ENCODE data around the gene PITPNM3. TPM values are rescaled to one million over a fixed set of nuclear protein-coding genes. Genes with fewer than 3 reads are reported as not detected.

PITPNM3 gene
- total RNA-seq, 4 donors from 2014 or later, result 4.0 to 10.9 (median 5.6) TPM

- H3K27ac ChIP-seq, result no peak overlapping the region
- TF ChIP-seq POLR2A (IDR thresholded peaks at IDR 0.05) (no peak), CTCF (IDR thresholded peaks at IDR 0.05) (no peak)
- no peaks in the 10 kb centered on the region for H3K27me3 ChIP-seq
- no peaks in the 10 kb centered on the region for H3K4me1 ChIP-seq
- no peak for DNase-seq
- intact Hi-C loops (cut with DNase I), result no loop called here
- 84 to 85% methylated on average over 6 of the region's 6 CpGs for WGBS, 2 donors
- H3K4me3 ChIP-seq (replicated peaks in 1 of 3), result no peak overlapping the region
- peaks cover 49 to 57% of the 10 kb centered on the region in 2 donors for H3K36me3 ChIP-seq
- no peaks in the 10 kb centered on the region for H3K9me3 ChIP-seq
Measured at GRCh38 chr17:6592173-6592572, 35.8 kb upstream of the PITPNM3 start.

- WGBS, 2 donors, result 78 to 89% methylated on average over 7 of the region's 7 CpGs
- Histone ChIP-seq H3K36me3 (peaks cover 54 to 60% of the 10 kb centered on the region in 2 donors), H3K9me3 (no peaks in the 10 kb centered on the region), H3K27me3 (no peaks in the 10 kb centered on the region), H3K27ac (no peak overlapping the region), H3K4me3 (replicated peaks in 1 of 3) (no peak overlapping the region), H3K4me1 (no peaks in the 10 kb centered on the region)
- TF ChIP-seq CTCF (IDR thresholded peaks at IDR 0.05), result no peak
- no peak for TF ChIP-seq POLR2A (IDR thresholded peaks at IDR 0.05)
- intact Hi-C loops (cut with DNase I), result no loop called here
- DNase-seq, result no peak
Measured at GRCh38 chr17:6591599-6592158, 35.3 kb upstream of the PITPNM3 start.

- Histone ChIP-seq H3K27me3 (no peaks in the 10 kb centered on the region), H3K4me3 (replicated peaks in 1 of 3) (no peak overlapping the region), H3K9me3 (no peaks in the 10 kb centered on the region), H3K27ac (no peak overlapping the region), H3K36me3 (peaks cover 55 to 57% of the 10 kb centered on the region in 2 donors), H3K4me1 (no peaks in the 10 kb centered on the region)
- TF ChIP-seq CTCF (IDR thresholded peaks at IDR 0.05), result no peak
- no peak for TF ChIP-seq POLR2A (IDR thresholded peaks at IDR 0.05)
- DNase-seq, result no peak
- 96% methylated on average over 13 to 15 of the region's 15 CpGs for WGBS, 2 donors
- intact Hi-C loops (cut with DNase I), result no loop called here
Measured at GRCh38 chr17:6589266-6589946, 33.1 kb upstream of the PITPNM3 start.

- Histone ChIP-seq H3K9me3 (no peaks in the 10 kb centered on the region), H3K4me1 (no peaks in the 10 kb centered on the region), H3K27me3 (no peaks in the 10 kb centered on the region), H3K36me3 (peaks cover 45 to 47% of the 10 kb centered on the region in 2 donors), H3K4me3 (replicated peaks in 1 of 3) (no peak overlapping the region), H3K27ac (no peak overlapping the region)
- TF ChIP-seq POLR2A (IDR thresholded peaks at IDR 0.05), result no peak
- TF ChIP-seq CTCF (IDR thresholded peaks at IDR 0.05), result no peak
- 92 to 95% methylated on average over 5 of the region's 5 CpGs for WGBS, 2 donors
- intact Hi-C loops (cut with DNase I), result no loop called here
- DNase-seq, result no peak
Measured at GRCh38 chr17:6588165-6588564, 31.8 kb upstream of the PITPNM3 start.

- Histone ChIP-seq H3K4me1 (no peaks in the 10 kb centered on the region), H3K4me3 (replicated peaks in 1 of 3) (no peak overlapping the region), H3K27ac (no peak overlapping the region), H3K36me3 (peaks cover 45 to 46% of the 10 kb centered on the region in 2 donors), H3K9me3 (no peaks in the 10 kb centered on the region), H3K27me3 (no peaks in the 10 kb centered on the region)
- intact Hi-C loops (cut with DNase I), result no loop called here
- 94 to 97% methylated on average over 4 of the region's 4 CpGs for WGBS, 2 donors
- TF ChIP-seq POLR2A (IDR thresholded peaks at IDR 0.05) (no peak), CTCF (IDR thresholded peaks at IDR 0.05) (no peak)
- DNase-seq, result no peak
Measured at GRCh38 chr17:6587310-6587709, 31.0 kb upstream of the PITPNM3 start.
